WTC11 (cell line): Measurements from ENCODE around the gene HNRNPUL2. TPM values are rescaled to one million over a fixed set of nuclear protein-coding genes. Genes with fewer than 3 reads are reported as not detected.

ENCODE experiments used
- ATAC-seq: fragments of 200-7000 bp; cut with Tn5 transposase; 2 replicates; pipeline ENCODE4 v1.10.0; 2021; ENCODE audit warnings: mild to moderate bottlenecking, moderate library complexity
- CTCF ChIA-PET: fragments of 300-600 bp; sonication (Branson Sonifier 250); formaldehyde crosslinking; loops from one replicate; lab custom pipeline; 2021; ENCODE audit warnings: antibody characterized with exemption; lab: Charles Lee
- POLR2A ChIA-PET: fragments of 350-600 bp; sonication (Branson Sonifier 250); formaldehyde crosslinking; loops from one replicate; lab custom pipeline; 2021; ENCODE audit warnings: antibody characterized with exemption; lab: Charles Lee
- DNase-seq: peaks from one replicate; pipeline ENCODE4 v3.0.0; 2021; ENCODE audit warnings: low spot score
- H3K27ac Mint-ChIP-seq: 2 replicates; pipeline ENCODE4 v1.8.0; 2021; ENCODE audit warnings: mixed read lengths
- H3K27me3 Mint-ChIP-seq: 2 replicates; pipeline ENCODE4 v1.8.0; 2021; ENCODE audit warnings: low read depth, mild to moderate bottlenecking, moderate library complexity, mixed read lengths
- H3K36me3 Mint-ChIP-seq: 2 replicates; pipeline ENCODE4 v1.8.0; 2021; ENCODE audit warnings: mixed read lengths
- H3K4me1 Mint-ChIP-seq: 2 replicates; pipeline ENCODE4 v1.8.0; 2022; ENCODE audit warnings: mixed read lengths
- H3K4me3 Mint-ChIP-seq: 2 replicates; pipeline ENCODE4 v1.8.0; 2021; ENCODE audit warnings: mild to moderate bottlenecking, moderate library complexity, mixed read lengths
- H3K9me3 Mint-ChIP-seq: 2 replicates; pipeline ENCODE4 v1.8.0; 2021; ENCODE audit warnings: mixed read lengths
- ATF1 ChIP-seq: sonication (generic); formaldehyde crosslinking; IDR thresholded peaks from 2 replicates; pipeline ENCODE4 v1.8.1; 2023; ENCODE audit warnings: mild to moderate bottlenecking, moderate library complexity, missing genetic modification reagents
- CREM ChIP-seq: sonication (generic); formaldehyde crosslinking; IDR thresholded peaks from 2 replicates; pipeline ENCODE4 v1.8.1; 2022; ENCODE audit warnings: mild to moderate bottlenecking, missing genetic modification reagents, moderate library complexity
- EMX1 ChIP-seq: fragments of 250-450 bp; sonication (Bioruptor Pico); IDR thresholded peaks from 2 replicates; pipeline ENCODE4 v1.8.0; 2021; ENCODE audit warnings: mild to moderate bottlenecking
- ETV6 ChIP-seq: sonication (generic); formaldehyde crosslinking; IDR thresholded peaks from 2 replicates; pipeline ENCODE4 v1.8.1; 2022; ENCODE audit warnings: mild to moderate bottlenecking, missing genetic modification reagents
- FOXK1 ChIP-seq: sonication (generic); formaldehyde crosslinking; IDR thresholded peaks from 2 replicates; pipeline ENCODE4 v1.8.0; 2022; ENCODE audit warnings: mild to moderate bottlenecking, moderate library complexity, missing genetic modification reagents
- GABPB1 ChIP-seq: sonication (generic); formaldehyde crosslinking; IDR thresholded peaks from 2 replicates; pipeline ENCODE4 v1.8.1; 2023; ENCODE audit warnings: mild to moderate bottlenecking, missing genetic modification reagents
- KAT7 ChIP-seq: sonication (generic); formaldehyde crosslinking; IDR thresholded peaks from 2 replicates; pipeline ENCODE4 v1.8.1; 2023; ENCODE audit warnings: missing genetic modification reagents, mild to moderate bottlenecking, borderline replicate concordance
- MXD4 ChIP-seq: fragments of 250-450 bp; sonication (Bioruptor Pico); IDR thresholded peaks from 2 replicates; pipeline ENCODE4 v1.8.0; 2021; ENCODE audit warnings: mild to moderate bottlenecking, moderate library complexity, borderline replicate concordance
- NFATC4 ChIP-seq: fragments of 250-450 bp; sonication (Bioruptor Pico); IDR thresholded peaks from 2 replicates; pipeline ENCODE4 v1.9.0; 2021; ENCODE audit warnings: mild to moderate bottlenecking
- NR2C2 ChIP-seq: sonication (generic); formaldehyde crosslinking; IDR thresholded peaks from 2 replicates; pipeline ENCODE4 v1.8.0; 2022; ENCODE audit warnings: mild to moderate bottlenecking, missing genetic modification reagents
- SP1 ChIP-seq: sonication (generic); formaldehyde crosslinking; conservative IDR thresholded peaks from 2 replicates; pipeline ENCODE4 v1.8.1; 2022; ENCODE audit warnings: missing genetic modification reagents
- TP53 ChIP-seq: sonication (generic); formaldehyde crosslinking; IDR thresholded peaks from 2 replicates; pipeline ENCODE4 v1.8.1; 2023; ENCODE audit warnings: mild to moderate bottlenecking, missing genetic modification reagents
- ZNF138 ChIP-seq: sonication (generic); formaldehyde crosslinking; conservative IDR thresholded peaks from 2 replicates; pipeline ENCODE4 v1.8.1; 2022; ENCODE audit warnings: mild to moderate bottlenecking, moderate library complexity, missing genetic modification reagents
- ZNF232 ChIP-seq: sonication (generic); formaldehyde crosslinking; IDR thresholded peaks from 2 replicates; pipeline ENCODE4 v1.8.0; 2022; ENCODE audit warnings: mild to moderate bottlenecking, missing genetic modification reagents
- ZNF416 ChIP-seq: fragments of 250-450 bp; sonication (Bioruptor Pico); IDR thresholded peaks from 2 replicates; pipeline ENCODE4 v1.9.0; 2021; ENCODE audit warnings: mild to moderate bottlenecking, inconsistent platforms
- total RNA-seq: library from RNA; stranded (reverse); gene quantifications from 3 replicates; pipeline ENCODE4 v1.2.3, GENCODE V29; 2021
- TF ChIP-seq, protein P1 (sequence below): sonication (generic); formaldehyde crosslinking; IDR thresholded peaks from 2 replicates; pipeline ENCODE4 v1.8.0; 2022; ENCODE audit warnings: mild to moderate bottlenecking, missing genetic modification reagents
- TF ChIP-seq, protein P2 (sequence below): sonication (generic); formaldehyde crosslinking; IDR thresholded peaks from 2 replicates; pipeline ENCODE4 v1.8.1; 2023; ENCODE audit warnings: mild to moderate bottlenecking, missing genetic modification reagents
- TF ChIP-seq, protein P3 (sequence below): fragments of 250-450 bp; sonication (Bioruptor Pico); IDR thresholded peaks from 2 replicates; pipeline ENCODE4 v1.9.0; 2021; ENCODE audit warnings: mild to moderate bottlenecking
- TF ChIP-seq, protein P4 (sequence below): fragments of 200-600 bp; IDR thresholded peaks from 2 replicates; pipeline ENCODE4 v1.8.0; 2022; ENCODE audit warnings: antibody characterized with exemption
- TF ChIP-seq, protein P5 (sequence below): sonication (generic); formaldehyde crosslinking; IDR thresholded peaks from 2 replicates; pipeline ENCODE4 v1.8.1; 2022; ENCODE audit warnings: low read depth, missing genetic modification reagents, borderline replicate concordance
- TF ChIP-seq, protein P6 (sequence below): sonication (generic); formaldehyde crosslinking; IDR thresholded peaks from 2 replicates; pipeline ENCODE4 v1.8.0; 2023; ENCODE audit warnings: missing genetic modification reagents, mild to moderate bottlenecking, borderline replicate concordance

Gene HNRNPUL2
- total RNA-seq, 1 experiment from 2014 or later = 42.1 TPM

DNA sequence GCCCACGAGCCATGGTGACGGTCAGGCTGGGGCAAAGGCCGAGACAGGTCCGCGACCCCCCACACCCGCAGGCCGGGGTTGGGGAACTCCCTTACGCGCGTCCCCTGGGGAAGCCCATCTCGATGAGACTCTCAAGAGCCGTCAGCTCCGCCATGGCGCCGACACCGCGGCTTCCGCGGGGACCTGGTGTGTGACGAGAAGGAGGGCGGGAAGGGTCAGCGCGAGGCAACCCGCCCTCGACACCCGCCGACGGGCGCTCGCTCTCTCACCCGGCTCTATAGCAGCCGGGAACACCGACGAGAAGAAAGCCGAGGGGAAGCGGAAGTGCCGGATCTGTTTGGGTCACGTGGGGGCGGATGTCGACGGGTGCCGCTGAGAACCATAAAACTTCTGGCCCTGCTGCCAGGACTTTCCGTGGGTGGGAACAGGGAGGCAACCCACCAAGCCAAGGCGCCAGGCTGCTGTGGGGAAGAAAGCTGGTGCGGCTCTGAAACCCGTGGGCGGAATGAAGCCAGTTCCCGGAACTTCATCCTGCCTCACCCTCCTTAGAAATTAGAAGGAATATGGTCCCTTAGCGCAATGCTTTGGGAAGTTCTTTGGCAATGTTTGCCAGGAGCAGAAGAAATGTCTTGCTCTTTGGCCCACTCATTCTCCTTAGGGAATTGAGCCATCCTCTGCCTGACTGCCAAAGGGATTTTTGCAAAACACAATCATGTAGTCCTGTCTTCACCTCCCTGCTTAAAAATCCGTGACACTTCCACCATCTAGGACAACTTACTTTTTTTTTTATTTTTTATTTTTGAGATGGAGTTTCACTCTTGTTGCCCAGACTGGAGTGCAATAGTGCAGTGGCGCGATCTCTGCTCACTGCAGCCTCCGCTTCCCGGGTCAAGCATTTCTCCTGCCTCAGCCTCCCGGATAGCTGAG lies 48.2 kb downstream of the HNRNPUL2 start, which contains the start of gene UBXN1 (continued):
- TF ChIP-seq ZNF232 (CRISPR knock-in tag) (0 out of 2 replicates have a peak, but pooled peaks have one; percentile 37), TP53 (CRISPR knock-in tag) (no peak), KAT7 (peak; percentile 63; the same call in 1 of the 2 replicates), GABPB1 (CRISPR knock-in tag) (peak; percentile 77), ZNF416 (no peak), CREM (CRISPR knock-in tag) (0 out of 2 replicates have a peak, but pooled peaks have one; percentile 39), SP1 (CRISPR knock-in tag) (peak; percentile 80), FOXK1 (CRISPR knock-in tag) (peak; percentile 98), ETV6 (CRISPR knock-in tag) (peak; percentile 64; the same call in 1 of the 2 replicates), MXD4 (no peak)
- TF ChIP-seq, protein P1, sequence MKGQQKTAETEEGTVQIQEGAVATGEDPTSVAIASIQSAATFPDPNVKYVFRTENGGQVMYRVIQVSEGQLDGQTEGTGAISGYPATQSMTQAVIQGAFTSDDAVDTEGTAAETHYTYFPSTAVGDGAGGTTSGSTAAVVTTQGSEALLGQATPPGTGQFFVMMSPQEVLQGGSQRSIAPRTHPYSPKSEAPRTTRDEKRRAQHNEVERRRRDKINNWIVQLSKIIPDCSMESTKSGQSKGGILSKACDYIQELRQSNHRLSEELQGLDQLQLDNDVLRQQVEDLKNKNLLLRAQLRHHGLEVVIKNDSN (CRISPR knock-in tag) = peak; percentile 99

DNA sequence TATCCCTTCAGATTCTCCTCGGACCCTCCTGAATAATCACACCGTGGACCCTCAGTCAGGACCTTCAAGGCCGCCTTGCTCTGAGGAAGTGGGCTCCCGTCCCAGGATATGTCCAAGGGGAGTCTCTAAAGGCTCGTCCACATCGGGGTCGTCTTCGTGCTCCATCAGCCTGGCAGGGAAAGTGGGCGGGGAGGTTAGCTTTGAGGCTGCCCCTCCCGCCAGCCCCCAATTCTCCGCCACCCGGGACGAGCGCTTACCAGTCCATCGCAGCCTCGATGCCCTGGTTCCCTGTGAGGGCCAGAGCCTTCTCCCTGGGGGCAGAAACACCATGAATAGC lies 48.9 kb downstream of the HNRNPUL2 start:
- Mint-ChIP-seq H3K4me1 (peaks cover 20% of the 10 kb centered on the region), H3K36me3 (peaks cover 31% of the 10 kb centered on the region)
- TF ChIP-seq ATF1 (CRISPR knock-in tag) (no peak), KAT7 (0 out of 2 replicates have a peak, but pooled peaks have one; percentile 9)
- TF ChIP-seq, all 79 proteins: peak for 1
- CTCF ChIA-PET = interaction anchor here (3.6 kb wide), 1 partner anchor 11 kb away, joined by 21 read pairs; the partner anchor contains the start of gene LRRN4CL
- Mint-ChIP-seq H3K27ac (peak overlapping the region; percentile 90), H3K27me3 (no peaks in the 10 kb centered on the region), H3K4me3 (peak overlapping the region; percentile 87), H3K9me3 (no peaks in the 10 kb centered on the region)
- ATAC-seq = peak; percentile 7; the same call in 1 of the 2 replicates
- POLR2A ChIA-PET = interaction anchor here (1.3 kb wide), 1 partner anchor 11 kb away, joined by 6 read pairs; no protein-coding TSS in a partner anchor
- no peak for DNase-seq

DNA sequence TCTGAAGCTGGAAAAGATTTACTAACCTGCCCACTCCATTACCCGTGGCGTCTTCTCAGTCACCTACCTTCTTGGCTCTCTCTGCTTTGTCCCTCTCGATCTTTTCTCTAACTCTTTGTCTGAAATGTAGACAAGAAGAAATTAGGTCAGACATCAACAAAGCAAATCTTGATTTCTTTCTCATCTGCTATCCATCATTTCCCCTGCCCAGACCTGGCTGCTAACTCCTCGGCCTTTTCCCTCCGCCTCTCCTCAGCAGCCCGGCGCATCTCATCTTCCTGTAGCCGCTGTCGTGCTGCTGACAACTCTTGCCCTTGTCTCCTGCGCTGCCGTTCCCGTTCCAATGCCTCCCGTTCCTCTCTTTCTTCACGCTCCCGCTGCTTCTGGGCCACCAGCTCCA lies 49.5 kb downstream of the HNRNPUL2 start:
- ATAC-seq (no peak), DNase-seq (no peak)
- CTCF ChIA-PET = interaction anchor here (0.9 to 1.7 kb wide), 4 partner anchors 13 to 253 kb away, joined by 3 to 10 read pairs (median 6); partner anchors contain the start of genes C11orf98 and CSKMT
- Mint-ChIP-seq H3K27me3 (no peaks in the 10 kb centered on the region), H3K27ac (peak overlapping the region; percentile 90), H3K9me3 (no peaks in the 10 kb centered on the region), H3K36me3 (peaks cover 36% of the 10 kb centered on the region), H3K4me1 (peaks cover 24% of the 10 kb centered on the region), H3K4me3 (peak overlapping the region; percentile 87)
- POLR2A ChIA-PET = interaction anchor here (1.0 to 1.8 kb wide), 2 partner anchors 13 to 56 kb away, joined by 3 to 8 read pairs; partner anchors contain the start of genes B3GAT3, C11orf98 and CSKMT
- TF ChIP-seq, protein P2, sequence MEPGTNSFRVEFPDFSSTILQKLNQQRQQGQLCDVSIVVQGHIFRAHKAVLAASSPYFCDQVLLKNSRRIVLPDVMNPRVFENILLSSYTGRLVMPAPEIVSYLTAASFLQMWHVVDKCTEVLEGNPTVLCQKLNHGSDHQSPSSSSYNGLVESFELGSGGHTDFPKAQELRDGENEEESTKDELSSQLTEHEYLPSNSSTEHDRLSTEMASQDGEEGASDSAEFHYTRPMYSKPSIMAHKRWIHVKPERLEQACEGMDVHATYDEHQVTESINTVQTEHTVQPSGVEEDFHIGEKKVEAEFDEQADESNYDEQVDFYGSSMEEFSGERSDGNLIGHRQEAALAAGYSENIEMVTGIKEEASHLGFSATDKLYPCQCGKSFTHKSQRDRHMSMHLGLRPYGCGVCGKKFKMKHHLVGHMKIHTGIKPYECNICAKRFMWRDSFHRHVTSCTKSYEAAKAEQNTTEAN = no peak
- no peak for TF ChIP-seq TP53 (CRISPR knock-in tag)
- TF ChIP-seq NFATC4 (CRISPR knock-in tag) = no peak
- TF ChIP-seq EMX1 (CRISPR knock-in tag) = no peak
- TF ChIP-seq, protein P3, sequence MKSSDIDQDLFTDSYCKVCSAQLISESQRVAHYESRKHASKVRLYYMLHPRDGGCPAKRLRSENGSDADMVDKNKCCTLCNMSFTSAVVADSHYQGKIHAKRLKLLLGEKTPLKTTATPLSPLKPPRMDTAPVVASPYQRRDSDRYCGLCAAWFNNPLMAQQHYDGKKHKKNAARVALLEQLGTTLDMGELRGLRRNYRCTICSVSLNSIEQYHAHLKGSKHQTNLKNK (CRISPR knock-in tag) = no peak
- TF ChIP-seq CREM (CRISPR knock-in tag) = no peak
- TF ChIP-seq ZNF138 = no peak
- TF ChIP-seq, protein P4, sequence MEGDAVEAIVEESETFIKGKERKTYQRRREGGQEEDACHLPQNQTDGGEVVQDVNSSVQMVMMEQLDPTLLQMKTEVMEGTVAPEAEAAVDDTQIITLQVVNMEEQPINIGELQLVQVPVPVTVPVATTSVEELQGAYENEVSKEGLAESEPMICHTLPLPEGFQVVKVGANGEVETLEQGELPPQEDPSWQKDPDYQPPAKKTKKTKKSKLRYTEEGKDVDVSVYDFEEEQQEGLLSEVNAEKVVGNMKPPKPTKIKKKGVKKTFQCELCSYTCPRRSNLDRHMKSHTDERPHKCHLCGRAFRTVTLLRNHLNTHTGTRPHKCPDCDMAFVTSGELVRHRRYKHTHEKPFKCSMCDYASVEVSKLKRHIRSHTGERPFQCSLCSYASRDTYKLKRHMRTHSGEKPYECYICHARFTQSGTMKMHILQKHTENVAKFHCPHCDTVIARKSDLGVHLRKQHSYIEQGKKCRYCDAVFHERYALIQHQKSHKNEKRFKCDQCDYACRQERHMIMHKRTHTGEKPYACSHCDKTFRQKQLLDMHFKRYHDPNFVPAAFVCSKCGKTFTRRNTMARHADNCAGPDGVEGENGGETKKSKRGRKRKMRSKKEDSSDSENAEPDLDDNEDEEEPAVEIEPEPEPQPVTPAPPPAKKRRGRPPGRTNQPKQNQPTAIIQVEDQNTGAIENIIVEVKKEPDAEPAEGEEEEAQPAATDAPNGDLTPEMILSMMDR = no peak
- no peak for TF ChIP-seq GABPB1 (CRISPR knock-in tag)
- TF ChIP-seq, protein P5, sequence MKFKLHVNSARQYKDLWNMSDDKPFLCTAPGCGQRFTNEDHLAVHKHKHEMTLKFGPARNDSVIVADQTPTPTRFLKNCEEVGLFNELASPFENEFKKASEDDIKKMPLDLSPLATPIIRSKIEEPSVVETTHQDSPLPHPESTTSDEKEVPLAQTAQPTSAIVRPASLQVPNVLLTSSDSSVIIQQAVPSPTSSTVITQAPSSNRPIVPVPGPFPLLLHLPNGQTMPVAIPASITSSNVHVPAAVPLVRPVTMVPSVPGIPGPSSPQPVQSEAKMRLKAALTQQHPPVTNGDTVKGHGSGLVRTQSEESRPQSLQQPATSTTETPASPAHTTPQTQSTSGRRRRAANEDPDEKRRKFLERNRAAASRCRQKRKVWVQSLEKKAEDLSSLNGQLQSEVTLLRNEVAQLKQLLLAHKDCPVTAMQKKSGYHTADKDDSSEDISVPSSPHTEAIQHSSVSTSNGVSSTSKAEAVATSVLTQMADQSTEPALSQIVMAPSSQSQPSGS = no peak
- TF ChIP-seq, protein P6, sequence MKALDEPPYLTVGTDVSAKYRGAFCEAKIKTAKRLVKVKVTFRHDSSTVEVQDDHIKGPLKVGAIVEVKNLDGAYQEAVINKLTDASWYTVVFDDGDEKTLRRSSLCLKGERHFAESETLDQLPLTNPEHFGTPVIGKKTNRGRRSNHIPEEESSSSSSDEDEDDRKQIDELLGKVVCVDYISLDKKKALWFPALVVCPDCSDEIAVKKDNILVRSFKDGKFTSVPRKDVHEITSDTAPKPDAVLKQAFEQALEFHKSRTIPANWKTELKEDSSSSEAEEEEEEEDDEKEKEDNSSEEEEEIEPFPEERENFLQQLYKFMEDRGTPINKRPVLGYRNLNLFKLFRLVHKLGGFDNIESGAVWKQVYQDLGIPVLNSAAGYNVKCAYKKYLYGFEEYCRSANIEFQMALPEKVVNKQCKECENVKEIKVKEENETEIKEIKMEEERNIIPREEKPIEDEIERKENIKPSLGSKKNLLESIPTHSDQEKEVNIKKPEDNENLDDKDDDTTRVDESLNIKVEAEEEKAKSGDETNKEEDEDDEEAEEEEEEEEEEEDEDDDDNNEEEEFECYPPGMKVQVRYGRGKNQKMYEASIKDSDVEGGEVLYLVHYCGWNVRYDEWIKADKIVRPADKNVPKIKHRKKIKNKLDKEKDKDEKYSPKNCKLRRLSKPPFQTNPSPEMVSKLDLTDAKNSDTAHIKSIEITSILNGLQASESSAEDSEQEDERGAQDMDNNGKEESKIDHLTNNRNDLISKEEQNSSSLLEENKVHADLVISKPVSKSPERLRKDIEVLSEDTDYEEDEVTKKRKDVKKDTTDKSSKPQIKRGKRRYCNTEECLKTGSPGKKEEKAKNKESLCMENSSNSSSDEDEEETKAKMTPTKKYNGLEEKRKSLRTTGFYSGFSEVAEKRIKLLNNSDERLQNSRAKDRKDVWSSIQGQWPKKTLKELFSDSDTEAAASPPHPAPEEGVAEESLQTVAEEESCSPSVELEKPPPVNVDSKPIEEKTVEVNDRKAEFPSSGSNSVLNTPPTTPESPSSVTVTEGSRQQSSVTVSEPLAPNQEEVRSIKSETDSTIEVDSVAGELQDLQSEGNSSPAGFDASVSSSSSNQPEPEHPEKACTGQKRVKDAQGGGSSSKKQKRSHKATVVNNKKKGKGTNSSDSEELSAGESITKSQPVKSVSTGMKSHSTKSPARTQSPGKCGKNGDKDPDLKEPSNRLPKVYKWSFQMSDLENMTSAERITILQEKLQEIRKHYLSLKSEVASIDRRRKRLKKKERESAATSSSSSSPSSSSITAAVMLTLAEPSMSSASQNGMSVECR (CRISPR knock-in tag) = no peak
- no peak for TF ChIP-seq NR2C2 (CRISPR knock-in tag)
